HG03342 (cell line): ENCODE results near the gene ZNF493.

Experiments used
- ATAC-seq: cut with Tn5 transposase; IDR thresholded peaks from one replicate; pipeline ENCODE4 v1.9.1; 2021; ENCODE audit warnings: mild to moderate bottlenecking, moderate library complexity; ENCODE audit not compliant: unreplicated experiment

The ZNF493 gene

DNA sequence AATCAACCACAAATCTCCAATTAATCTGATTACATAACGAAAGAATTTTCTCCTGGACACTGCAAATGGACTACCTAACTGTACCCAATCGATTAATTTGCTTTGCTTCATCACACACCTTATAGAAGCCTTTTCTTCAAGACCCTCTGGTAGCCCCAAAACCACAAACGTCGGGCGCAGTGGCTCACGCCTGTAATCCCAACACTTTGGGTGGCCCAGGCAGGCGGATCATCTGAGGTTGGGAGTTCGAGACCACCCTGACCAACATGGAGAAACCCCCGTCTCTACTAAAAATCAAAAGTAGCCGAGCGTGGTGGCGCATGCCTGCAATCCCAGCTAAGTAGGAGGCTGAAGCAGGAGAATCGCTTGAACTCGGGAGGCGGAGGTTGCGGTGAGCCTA, 65.6 kb downstream of the ZNF493 start:
- no peak for ATAC-seq

DNA sequence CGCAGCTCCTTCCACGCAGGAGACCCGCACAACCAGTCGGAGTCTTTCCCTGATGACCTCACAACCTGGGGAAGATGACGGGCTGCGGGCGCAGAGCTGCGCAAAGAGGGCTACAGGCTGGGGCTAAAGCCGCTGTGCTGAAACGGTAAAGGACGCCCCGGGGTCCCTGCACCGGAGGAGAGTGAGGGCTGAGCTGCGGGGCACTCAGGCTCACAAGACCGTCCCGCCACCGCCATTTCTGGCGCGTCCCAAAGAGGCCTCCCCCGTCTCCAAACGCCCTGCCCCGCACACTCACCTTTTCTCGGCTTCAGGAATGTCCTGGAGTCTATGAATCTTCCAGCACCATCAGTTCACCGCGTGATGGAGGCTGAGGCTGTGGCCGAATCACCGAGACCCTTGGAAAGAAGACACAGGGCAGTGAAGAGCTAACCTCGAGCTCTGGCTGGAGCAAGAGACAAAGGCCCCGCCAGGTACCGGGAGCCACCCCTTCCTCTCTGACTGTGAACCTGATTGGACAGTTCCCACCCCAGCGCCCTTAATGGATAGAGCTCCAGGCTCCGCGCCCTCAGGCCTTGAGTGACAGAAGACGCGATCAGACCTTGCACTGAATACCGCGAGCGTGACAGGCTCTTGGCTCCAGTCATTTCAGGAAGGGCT, 66.6 kb downstream of the ZNF493 start:
- no peak for ATAC-seq

DNA sequence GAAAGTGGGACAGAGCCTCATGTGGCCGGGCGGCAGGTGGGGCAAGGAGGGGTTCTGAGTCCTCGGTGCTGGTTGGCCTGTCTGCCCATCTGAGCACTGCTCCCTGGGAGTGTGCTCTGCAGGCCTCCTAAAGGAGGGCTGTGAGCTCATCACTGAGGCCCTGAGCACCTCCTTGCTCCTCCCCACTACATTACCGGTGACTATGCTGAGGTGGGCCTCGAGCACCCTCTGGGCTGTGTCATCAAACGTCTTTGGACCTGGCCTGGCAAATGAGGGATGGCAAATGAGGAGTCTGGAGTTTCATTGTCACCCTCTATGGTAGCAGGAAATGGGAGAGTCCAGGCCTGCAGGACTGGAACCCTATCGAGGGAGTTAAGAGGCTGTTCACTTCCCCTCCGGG, 69.7 kb downstream of the ZNF493 start:
- ATAC-seq, result no peak

- no peak for ATAC-seq
Observed at GRCh38 chr19:21468791-21469190, 71.9 kb downstream of the ZNF493 start.

DNA sequence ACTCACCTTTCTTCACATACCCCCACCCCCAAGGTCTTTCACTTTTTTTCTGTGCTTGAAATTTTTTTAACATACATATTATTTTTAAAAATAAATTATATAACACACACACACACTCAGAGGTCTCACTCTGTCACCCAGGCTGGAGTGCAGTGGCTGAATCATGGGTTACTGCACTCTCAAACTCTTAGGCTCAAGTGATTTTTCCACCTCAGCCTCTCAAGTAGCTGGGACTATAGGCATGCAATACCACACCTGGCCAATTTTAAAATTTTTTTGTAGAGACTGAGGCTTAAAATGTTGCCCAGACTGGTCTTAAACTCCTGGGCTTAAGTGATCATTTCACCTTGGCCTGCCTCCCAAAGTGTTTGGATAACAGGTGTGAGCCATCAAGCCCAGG, 75.6 kb downstream of the ZNF493 start:
- no peak for ATAC-seq

GRCh38 chr19:21474671-21475181, 77.8 kb downstream of the ZNF493 start:
- no peak for ATAC-seq
